WTC11 (cell line): ENCODE results near the gene NR1H3.

ENCODE experiments used
- CBFB ChIP-seq: sonication (generic); formaldehyde crosslinking; IDR thresholded peaks from 2 replicates; pipeline ENCODE4 v1.8.1; 2022; ENCODE audit warnings: mild to moderate bottlenecking, low read depth, missing genetic modification reagents
- CREM ChIP-seq: sonication (generic); formaldehyde crosslinking; IDR thresholded peaks from 2 replicates; pipeline ENCODE4 v1.8.1; 2022; ENCODE audit warnings: mild to moderate bottlenecking, missing genetic modification reagents, moderate library complexity
- CTCF ChIP-seq: fragments of 200-600 bp; IDR thresholded peaks from 2 replicates; pipeline ENCODE4 v1.8.0; 2022; ENCODE audit warnings: antibody characterized with exemption
- MAX ChIP-seq: sonication (generic); formaldehyde crosslinking; IDR thresholded peaks from 2 replicates; pipeline ENCODE4 v1.8.0; 2022; ENCODE audit warnings: mild to moderate bottlenecking, missing genetic modification reagents
- MYBL2 ChIP-seq: sonication (generic); formaldehyde crosslinking; IDR thresholded peaks from 2 replicates; pipeline ENCODE4 v1.8.1; 2023; ENCODE audit warnings: mild to moderate bottlenecking, moderate library complexity, missing genetic modification reagents
- NR2C2 ChIP-seq: sonication (generic); formaldehyde crosslinking; IDR thresholded peaks from 2 replicates; pipeline ENCODE4 v1.8.0; 2022; ENCODE audit warnings: mild to moderate bottlenecking, missing genetic modification reagents
- SP1 ChIP-seq: sonication (generic); formaldehyde crosslinking; conservative IDR thresholded peaks from 2 replicates; pipeline ENCODE4 v1.8.1; 2022; ENCODE audit warnings: missing genetic modification reagents
- ZBTB43 ChIP-seq: sonication (generic); formaldehyde crosslinking; IDR thresholded peaks from 2 replicates; pipeline ENCODE4 v1.8.1; 2023; ENCODE audit warnings: mild to moderate bottlenecking, missing genetic modification reagents
- ZNF138 ChIP-seq: sonication (generic); formaldehyde crosslinking; conservative IDR thresholded peaks from 2 replicates; pipeline ENCODE4 v1.8.1; 2022; ENCODE audit warnings: mild to moderate bottlenecking, moderate library complexity, missing genetic modification reagents

GRCh38 chr11:47222696-47223095 lies 35.1 kb upstream of the NR1H3 start:
- no peak for TF ChIP-seq CTCF
- no peak for TF ChIP-seq ZBTB43 (CRISPR knock-in tag)
- TF ChIP-seq CBFB (CRISPR knock-in tag), result no peak
- TF ChIP-seq NR2C2 (CRISPR knock-in tag), result no peak
- no peak for TF ChIP-seq CREM (CRISPR knock-in tag)
- no peak for TF ChIP-seq MAX (CRISPR knock-in tag)
- TF ChIP-seq ZNF138 (CRISPR knock-in tag), result no peak
- no peak for TF ChIP-seq MYBL2
- TF ChIP-seq SP1 (CRISPR knock-in tag), result no peak
